ENCODE data around the gene RNASE9.

The RNASE9 gene

DNA sequence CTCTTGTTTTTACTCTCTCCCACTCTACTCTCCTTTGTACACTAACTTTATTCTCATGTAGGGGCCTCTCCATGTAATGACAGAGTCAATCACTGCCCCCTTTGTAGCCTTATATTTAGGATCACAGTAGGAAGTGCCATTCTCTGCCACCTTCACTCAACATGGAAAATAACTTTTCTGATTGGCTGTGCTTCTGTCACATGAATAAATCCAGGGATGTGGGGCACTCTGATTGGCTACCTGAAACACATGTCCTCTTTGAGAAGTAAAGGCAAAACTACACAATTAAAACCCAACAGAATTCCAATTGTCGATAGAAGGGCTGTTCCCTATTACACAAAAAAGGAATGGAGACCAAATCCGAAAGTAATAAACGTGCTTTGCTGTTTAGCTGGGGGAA is at the start of gene RNASE9:
RNASE9 (minus strand) TSS at position 87 of the 400 bp plus-strand sequence.
- peak within 1 kb of the TSS; percentile 29; the same call in 1 of the 2 replicates for H3K9ac ChIP-seq (ENCODE audit: low read depth, low read length)
- peak within 1 kb of the TSS; percentile 33; the same call in 1 of the 2 replicates for H3K4me3 ChIP-seq (ENCODE audit: low read length)
- peaks cover 32% of the 10 kb centered on the region for H3K4me1 ChIP-seq (ENCODE audit: insufficient read depth, low read length)
- no peaks in the 10 kb centered on the region for H3K36me3 ChIP-seq (ENCODE audit: insufficient read depth, low read depth, low read length)
- no peaks in the 10 kb centered on the region for H3K9me3 ChIP-seq (ENCODE audit: insufficient read depth, low read depth, low read length)
- H3K27me3 ChIP-seq (ENCODE audit: insufficient read depth, low read length), result no peaks in the 10 kb centered on the region
- peak within 1 kb of the TSS; percentile 62 for H3K27ac ChIP-seq (ENCODE audit: low read length)

DNA sequence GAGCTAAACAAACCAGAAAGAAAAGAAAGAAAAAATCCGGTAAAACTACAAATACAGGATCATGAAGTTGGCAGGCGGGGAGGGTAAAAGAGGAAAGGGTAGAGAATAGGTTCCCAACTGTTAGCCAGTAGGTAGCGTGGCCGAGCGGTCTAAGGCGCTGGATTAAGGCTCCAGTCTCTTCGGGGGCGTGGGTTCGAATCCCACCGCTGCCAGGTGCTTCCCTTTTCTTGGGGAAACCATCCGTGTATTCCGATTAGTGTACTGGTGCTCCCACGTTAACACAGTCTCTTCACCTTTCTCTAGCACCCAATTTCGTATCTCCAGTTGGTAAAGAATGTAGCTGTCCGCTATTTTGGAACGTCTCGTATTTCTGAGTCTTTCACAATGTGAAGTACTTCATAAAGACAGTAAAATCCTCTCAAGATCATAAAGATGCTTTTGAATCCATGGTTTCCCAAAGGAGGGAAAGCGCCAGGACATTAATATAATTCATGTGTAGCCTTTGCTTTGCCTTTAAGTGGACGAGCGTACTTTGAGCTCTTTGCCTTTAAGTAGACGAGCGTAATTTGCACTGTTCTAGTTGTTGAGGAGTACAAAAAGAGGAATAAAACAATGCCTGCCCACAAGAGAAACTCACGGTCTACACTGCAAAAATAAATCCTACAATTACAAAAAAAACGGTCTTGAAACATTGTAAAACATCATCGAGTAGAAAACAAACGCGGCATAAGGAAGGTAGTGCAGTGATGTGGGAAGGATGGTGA is 49.3 kb upstream of the RNASE9 start:
- Histone ChIP-seq H3K27me3 (ENCODE audit: insufficient read depth, low read length) (peaks cover 15% of the 10 kb centered on the region; the same call in 1 of the 2 replicates), H3K27ac (ENCODE audit: low read length) (no peak overlapping the region), H3K36me3 (ENCODE audit: insufficient read depth, low read depth, low read length) (no peaks in the 10 kb centered on the region), H3K4me3 (ENCODE audit: low read length) (peak overlapping the region; percentile 96), H3K9me3 (ENCODE audit: insufficient read depth, low read depth, low read length) (no peaks in the 10 kb centered on the region), H3K4me1 (ENCODE audit: insufficient read depth, low read length) (peaks cover 14% of the 10 kb centered on the region), H3K9ac (ENCODE audit: low read depth, low read length) (peak overlapping the region; percentile 77; the same call in 1 of the 2 replicates)

DNA sequence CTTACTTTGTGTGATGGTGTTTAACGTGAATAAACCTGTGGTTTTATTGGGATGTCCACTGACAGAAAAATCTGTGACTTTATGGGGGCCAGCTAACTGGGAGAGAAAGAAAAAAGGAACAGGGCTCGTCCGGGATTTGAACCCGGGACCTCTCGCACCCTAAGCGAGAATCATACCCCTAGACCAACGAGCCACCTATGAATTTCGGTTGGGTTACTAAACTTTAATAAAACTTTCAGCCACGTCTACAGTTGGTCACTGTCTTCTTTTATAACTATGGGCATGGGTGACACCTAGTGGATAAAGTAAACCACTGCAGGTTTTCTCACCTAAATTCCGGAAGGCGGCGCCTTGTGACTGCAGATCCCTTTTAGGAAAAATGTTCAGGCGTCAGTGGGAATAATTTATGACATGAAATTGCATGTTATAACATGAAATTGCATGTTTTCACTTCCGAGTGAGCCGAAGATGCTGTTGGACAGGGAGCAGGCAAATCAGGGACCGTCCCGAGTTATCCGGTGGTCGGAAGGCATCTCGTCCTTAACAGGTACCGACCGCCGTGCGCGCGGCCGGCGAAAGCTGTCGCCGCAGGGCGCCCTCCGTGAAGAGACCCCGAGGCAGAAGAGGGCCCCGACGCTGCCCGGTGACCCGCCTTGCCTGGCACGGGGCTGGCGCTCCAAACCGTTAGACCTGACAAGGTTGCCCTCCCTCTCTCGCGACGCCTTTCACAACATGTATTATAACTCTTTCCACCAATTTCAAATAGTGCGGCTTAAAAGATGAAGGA is 48.6 kb upstream of the RNASE9 start:
- Histone ChIP-seq H3K27me3 (ENCODE audit: insufficient read depth, low read length) (peaks cover 15% of the 10 kb centered on the region; the same call in 1 of the 2 replicates), H3K9ac (ENCODE audit: low read depth, low read length) (peak overlapping the region; percentile 77; the same call in 1 of the 2 replicates), H3K27ac (ENCODE audit: low read length) (no peak overlapping the region), H3K4me3 (ENCODE audit: low read length) (peak overlapping the region; percentile 96), H3K9me3 (ENCODE audit: insufficient read depth, low read depth, low read length) (no peaks in the 10 kb centered on the region), H3K4me1 (ENCODE audit: insufficient read depth, low read length) (peaks cover 10% of the 10 kb centered on the region), H3K36me3 (ENCODE audit: insufficient read depth, low read depth, low read length) (no peaks in the 10 kb centered on the region)

DNA sequence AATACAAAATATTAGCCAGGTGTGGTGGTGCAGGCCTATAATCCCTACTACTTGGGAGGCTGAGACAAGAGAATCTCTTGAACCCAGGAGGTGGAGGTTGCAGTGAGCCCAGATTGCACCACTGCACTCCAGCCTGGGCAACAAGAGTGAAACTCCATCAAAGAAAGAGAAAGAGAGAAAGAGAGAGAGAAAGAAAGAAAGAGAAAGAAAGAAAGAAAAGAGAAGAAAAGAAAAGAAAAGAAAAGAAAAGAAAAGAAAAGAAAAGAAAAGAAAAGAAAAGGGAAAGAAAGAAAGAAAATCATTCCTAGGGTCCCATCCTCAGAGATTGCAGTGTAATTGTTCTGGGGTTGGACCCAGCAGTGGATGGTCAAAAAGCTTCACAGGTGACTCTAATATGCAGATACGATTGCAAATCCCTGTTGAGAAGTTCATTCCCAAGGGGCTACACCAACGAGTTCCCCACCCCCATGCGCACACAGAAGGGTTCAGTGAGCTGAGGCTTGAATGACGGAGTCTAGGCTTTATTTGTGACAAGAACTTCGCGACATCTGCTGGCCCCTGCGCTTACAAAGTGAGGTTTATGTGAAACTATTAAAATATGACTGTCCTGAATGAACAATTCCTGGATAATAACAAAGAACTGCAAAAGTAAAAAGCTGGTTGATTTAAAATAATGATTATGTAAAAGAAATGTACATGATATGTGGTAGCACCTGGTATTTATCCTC is 47.7 kb upstream of the RNASE9 start:
- Histone ChIP-seq H3K36me3 (ENCODE audit: insufficient read depth, low read depth, low read length) (no peaks in the 10 kb centered on the region), H3K4me1 (ENCODE audit: insufficient read depth, low read length) (peaks cover 10% of the 10 kb centered on the region), H3K9ac (ENCODE audit: low read depth, low read length) (no peak overlapping the region), H3K27ac (ENCODE audit: low read length) (no peak overlapping the region), H3K9me3 (ENCODE audit: insufficient read depth, low read depth, low read length) (no peaks in the 10 kb centered on the region), H3K4me3 (ENCODE audit: low read length) (peak overlapping the region; percentile 48; the same call in 1 of the 2 replicates), H3K27me3 (ENCODE audit: insufficient read depth, low read length) (peaks cover 15% of the 10 kb centered on the region; the same call in 1 of the 2 replicates)

DNA sequence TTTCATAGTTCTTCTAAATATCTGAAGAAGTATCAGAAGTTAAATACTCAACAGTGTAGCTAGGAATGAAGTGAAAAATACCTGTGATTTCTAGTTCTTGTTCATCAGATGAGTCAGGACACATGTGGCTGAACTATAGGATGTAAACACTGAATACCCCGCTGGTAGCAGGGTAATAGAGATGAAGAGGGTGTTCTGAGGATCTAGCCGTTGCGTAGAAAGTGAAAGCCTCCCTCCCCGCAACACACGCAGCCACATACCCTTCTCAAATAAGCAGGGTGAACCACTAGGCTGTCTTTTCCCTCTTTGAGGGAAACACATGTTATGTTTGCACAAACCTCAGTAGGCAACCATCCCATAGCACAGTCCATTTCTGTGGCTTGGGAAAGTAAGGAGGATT is 46.8 kb upstream of the RNASE9 start:
- H3K27ac ChIP-seq (ENCODE audit: low read length), result no peak overlapping the region
- no peaks in the 10 kb centered on the region for H3K36me3 ChIP-seq (ENCODE audit: insufficient read depth, low read depth, low read length)
- H3K4me1 ChIP-seq (ENCODE audit: insufficient read depth, low read length), result peaks cover 5% of the 10 kb centered on the region
- no peak overlapping the region for H3K4me3 ChIP-seq (ENCODE audit: low read length)
- peaks cover 15% of the 10 kb centered on the region; the same call in 1 of the 2 replicates for H3K27me3 ChIP-seq (ENCODE audit: insufficient read depth, low read length)
- H3K9ac ChIP-seq (ENCODE audit: low read depth, low read length), result no peak overlapping the region
- no peaks in the 10 kb centered on the region for H3K9me3 ChIP-seq (ENCODE audit: insufficient read depth, low read depth, low read length)

DNA sequence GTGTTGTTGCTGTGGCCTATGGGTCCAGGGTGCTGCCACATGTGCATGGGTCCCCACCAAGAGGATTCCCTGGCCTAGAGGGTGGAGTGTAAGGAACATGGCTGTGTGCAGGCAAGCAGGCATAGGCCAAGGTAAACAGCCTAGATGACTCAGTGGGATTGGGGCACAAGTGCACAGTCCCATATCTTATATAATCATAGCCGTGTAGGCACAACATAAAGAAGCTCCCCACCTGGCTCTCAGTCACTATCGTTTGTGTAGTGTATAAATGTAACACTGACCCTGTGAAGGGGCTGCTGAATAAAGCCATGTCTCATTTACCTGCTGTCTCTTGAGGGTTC is 46.0 kb upstream of the RNASE9 start:
- Histone ChIP-seq H3K27ac (ENCODE audit: low read length) (no peak overlapping the region), H3K9ac (ENCODE audit: low read depth, low read length) (no peak overlapping the region), H3K4me1 (ENCODE audit: insufficient read depth, low read length) (peaks cover 4% of the 10 kb centered on the region; the same call in 1 of the 2 replicates), H3K27me3 (ENCODE audit: insufficient read depth, low read length) (peaks cover 15% of the 10 kb centered on the region; the same call in 1 of the 2 replicates), H3K4me3 (ENCODE audit: low read length) (no peak overlapping the region), H3K9me3 (ENCODE audit: insufficient read depth, low read depth, low read length) (no peaks in the 10 kb centered on the region), H3K36me3 (ENCODE audit: insufficient read depth, low read depth, low read length) (no peaks in the 10 kb centered on the region)

DNA sequence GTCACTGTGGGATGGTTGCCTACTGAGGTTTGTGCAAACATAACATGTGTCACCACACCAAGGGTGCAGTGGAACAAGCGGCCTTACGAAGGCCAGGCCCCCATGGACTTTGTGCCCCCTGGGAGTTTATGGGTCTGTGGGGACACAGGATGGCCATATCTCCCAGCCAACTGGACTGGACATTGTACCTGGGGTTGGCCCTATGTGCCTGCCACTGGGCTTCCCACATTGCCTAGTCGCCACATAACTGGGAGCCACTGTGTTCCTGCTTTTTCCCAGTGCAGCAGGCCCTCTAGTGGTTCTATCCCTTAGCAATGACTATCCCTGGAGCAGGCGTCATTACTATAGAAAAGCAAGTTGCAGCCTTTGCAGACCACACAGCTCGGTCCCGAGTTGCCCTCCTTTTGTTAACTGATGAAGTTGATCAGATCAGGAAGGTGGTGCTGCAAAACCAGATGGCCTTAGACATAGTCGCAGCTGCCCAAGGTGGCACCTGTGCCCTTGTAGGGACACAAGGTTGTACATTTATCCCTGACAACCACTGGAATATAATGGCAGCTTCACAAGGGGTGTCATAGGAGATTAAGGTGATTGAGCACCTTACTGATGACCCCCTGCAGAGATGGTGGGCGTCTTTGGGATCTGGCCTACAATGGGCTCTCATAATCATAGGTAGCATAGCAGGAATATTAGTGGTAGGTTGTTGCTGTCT is 45.5 kb upstream of the RNASE9 start:
- Histone ChIP-seq H3K9ac (ENCODE audit: low read depth, low read length) (no peak overlapping the region), H3K27me3 (ENCODE audit: insufficient read depth, low read length) (peaks cover 9% of the 10 kb centered on the region; the same call in 1 of the 2 replicates), H3K4me1 (ENCODE audit: insufficient read depth, low read length) (peaks cover 4% of the 10 kb centered on the region; the same call in 1 of the 2 replicates), H3K36me3 (ENCODE audit: insufficient read depth, low read depth, low read length) (no peaks in the 10 kb centered on the region), H3K4me3 (ENCODE audit: low read length) (no peak overlapping the region), H3K9me3 (ENCODE audit: insufficient read depth, low read depth, low read length) (no peaks in the 10 kb centered on the region), H3K27ac (ENCODE audit: low read length) (no peak overlapping the region)

DNA sequence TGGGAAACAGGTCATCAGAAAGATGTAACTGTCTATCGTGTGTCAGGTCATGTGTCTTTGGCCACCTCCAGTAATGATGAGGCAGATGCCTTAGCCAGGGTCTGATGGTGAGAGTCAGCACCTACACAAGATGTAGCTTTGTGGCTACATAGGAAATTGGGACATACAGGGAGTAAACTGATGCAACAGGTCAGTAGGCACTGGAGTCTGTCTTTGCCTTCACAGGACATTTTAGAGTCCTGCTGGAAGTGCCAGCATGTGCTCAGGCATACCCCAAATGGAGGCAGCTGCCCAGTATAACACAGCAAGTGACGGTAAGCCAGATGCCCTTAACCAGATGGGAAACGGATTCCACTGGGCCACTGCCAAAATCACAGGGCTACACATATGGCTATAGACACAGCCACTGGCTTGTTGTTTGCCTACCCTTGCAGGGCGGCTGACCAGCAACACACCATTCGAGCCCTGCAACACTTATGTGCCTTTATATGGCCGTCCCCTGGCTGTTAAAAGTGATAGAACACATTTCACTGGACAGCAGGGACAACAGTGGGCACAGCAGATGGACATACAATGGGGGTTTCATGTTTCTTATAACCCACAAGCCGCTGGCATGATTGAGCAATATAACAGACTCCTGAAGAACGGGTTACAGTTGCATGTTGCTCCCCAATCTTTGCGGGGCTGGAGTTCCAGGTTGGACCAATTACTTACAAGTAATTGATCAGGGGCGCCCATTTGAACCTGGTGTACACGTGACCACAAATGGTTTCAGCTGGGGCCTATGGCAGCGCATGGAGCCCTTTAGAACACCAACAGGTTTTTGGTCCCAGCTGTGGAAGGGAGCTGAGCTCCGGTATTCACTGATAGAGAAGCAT is 43.2 kb upstream of the RNASE9 start:
- no peaks in the 10 kb centered on the region for H3K36me3 ChIP-seq (ENCODE audit: insufficient read depth, low read depth, low read length)
- H3K27me3 ChIP-seq (ENCODE audit: insufficient read depth, low read length), result no peaks in the 10 kb centered on the region
- no peaks in the 10 kb centered on the region; the same call in 1 of the 2 replicates for H3K4me1 ChIP-seq (ENCODE audit: insufficient read depth, low read length)
- no peak overlapping the region for H3K27ac ChIP-seq (ENCODE audit: low read length)
- H3K9me3 ChIP-seq (ENCODE audit: insufficient read depth, low read depth, low read length), result no peaks in the 10 kb centered on the region
- H3K9ac ChIP-seq (ENCODE audit: low read depth, low read length), result no peak overlapping the region; the same call in 1 of the 2 replicates
- no peak overlapping the region for H3K4me3 ChIP-seq (ENCODE audit: low read length)

DNA sequence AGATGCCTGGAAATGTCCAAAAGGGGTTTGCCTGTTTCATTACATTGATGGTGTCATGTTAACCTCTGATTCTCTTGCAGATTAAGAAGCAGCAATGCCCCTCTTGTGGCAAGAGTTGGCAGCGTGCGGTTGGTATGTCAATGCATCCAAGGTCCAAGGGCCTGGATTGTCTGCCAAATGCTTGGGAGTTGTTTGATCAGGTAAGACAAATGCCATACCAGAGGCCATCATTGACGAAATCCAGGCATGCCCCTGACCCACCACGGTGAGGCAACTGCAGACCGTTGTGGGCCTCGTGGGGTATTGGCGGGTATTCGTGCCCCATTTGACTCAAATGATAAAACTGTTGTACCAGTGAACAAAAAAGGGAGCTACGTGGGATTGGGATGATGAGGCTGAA is 41.7 kb upstream of the RNASE9 start:
- H3K4me1 ChIP-seq (ENCODE audit: insufficient read depth, low read length), result no peaks in the 10 kb centered on the region
- H3K4me3 ChIP-seq (ENCODE audit: low read length), result no peak overlapping the region
- no peak overlapping the region for H3K27ac ChIP-seq (ENCODE audit: low read length)
- H3K27me3 ChIP-seq (ENCODE audit: insufficient read depth, low read length), result no peaks in the 10 kb centered on the region
- no peaks in the 10 kb centered on the region for H3K36me3 ChIP-seq (ENCODE audit: insufficient read depth, low read depth, low read length)
- no peak overlapping the region for H3K9ac ChIP-seq (ENCODE audit: low read depth, low read length)
- no peaks in the 10 kb centered on the region for H3K9me3 ChIP-seq (ENCODE audit: insufficient read depth, low read depth, low read length)

DNA sequence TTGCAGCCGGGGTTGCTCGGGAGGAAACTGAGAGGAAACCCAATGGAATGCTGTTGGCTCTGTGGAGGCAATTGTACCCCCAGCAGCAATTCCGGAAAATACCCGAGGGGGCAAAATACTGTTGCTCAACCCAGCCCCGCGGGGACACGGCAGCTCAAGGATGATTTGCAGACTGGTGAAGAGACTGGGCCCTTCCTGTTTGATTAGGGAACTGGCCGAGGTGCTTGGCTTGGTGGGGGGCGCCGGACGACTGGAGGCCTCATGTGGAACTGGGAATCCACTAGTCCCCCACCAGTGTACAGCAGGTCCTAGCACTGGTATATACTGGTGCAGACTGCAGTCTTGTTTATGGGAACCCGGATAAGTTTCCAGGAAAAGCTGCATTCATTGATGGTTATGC is 40.7 kb upstream of the RNASE9 start:
- H3K4me1 ChIP-seq (ENCODE audit: insufficient read depth, low read length), result no peaks in the 10 kb centered on the region
- no peak overlapping the region for H3K4me3 ChIP-seq (ENCODE audit: low read length)
- no peaks in the 10 kb centered on the region for H3K27me3 ChIP-seq (ENCODE audit: insufficient read depth, low read length)
- no peaks in the 10 kb centered on the region for H3K36me3 ChIP-seq (ENCODE audit: insufficient read depth, low read depth, low read length)
- no peaks in the 10 kb centered on the region for H3K9me3 ChIP-seq (ENCODE audit: insufficient read depth, low read depth, low read length)
- no peak overlapping the region for H3K27ac ChIP-seq (ENCODE audit: low read length)
- H3K9ac ChIP-seq (ENCODE audit: low read depth, low read length), result no peak overlapping the region

Data from iPS-20b (cell line).